Left lung (tissue), 10 donors: ENCODE data around the gene EVA1C. TPM values are rescaled to one million over a fixed set of nuclear protein-coding genes. Genes with fewer than 3 reads are reported as not detected.
"Not testable (repeated sequence)": the region's sequence is repeated elsewhere in the genome, so short reads cannot be mapped to it uniquely, and the experiment has no call there.

Experiments
- ATAC-seq: fragments of 200-7000 bp; cut with Tn5 transposase; one replicate; pipeline ENCODE4 v1.9.1; 2020; ENCODE audit warnings: moderate library complexity
- DNase-seq, 4 donors: peaks; one replicate each; pipeline ENCODE4 v3.0.0-alpha.2; 2013 to 2020
- H3K27ac ChIP-seq, 2 donors: fragments of 200-600 bp; sonication (generic) in 1 of 2; one replicate each; pipeline versions ENCODE4 v1.5.0 to v1.8.0; 2020 to 2021
- H3K27me3 ChIP-seq, 2 donors: fragments of 200-600 bp; sonication (generic) in 1 of 2; one replicate each; pipeline versions ENCODE4 v1.5.0 to v1.8.0; 2020 to 2021
- H3K36me3 ChIP-seq, 2 donors: fragments of 200-600 bp; sonication (generic) in 1 of 2; one replicate each; pipeline versions ENCODE4 v1.5.0 to v1.8.0; 2020 to 2021
- H3K4me1 ChIP-seq, 2 donors: fragments of 200-600 bp; one replicate each; pipeline ENCODE4 v1.8.0; 2021
- H3K4me3 ChIP-seq, 2 donors: fragments of 200-600 bp; sonication (generic) in 1 of 2; one replicate each; pipeline versions ENCODE4 v1.5.0 to v1.8.0; 2020 to 2021; ENCODE audit warnings: mild to moderate bottlenecking in 1 of 2
- H3K9me3 ChIP-seq, 2 donors: fragments of 200-600 bp; sonication (generic) in 1 of 2; one replicate each; pipeline versions ENCODE4 v1.5.0 to v1.8.0; 2020 to 2021
- CTCF ChIP-seq, 2 donors: fragments of 200-600 bp; sonication (generic) in 1 of 2; IDR thresholded peaks; one replicate each; pipeline versions ENCODE4 v1.5.0 to v1.8.0; 2021; ENCODE audit warnings: antibody characterized with exemption in 2 of 2
- intact Hi-C, 2 donors: fragments of 100-400 bp; cut with DNase I; formaldehyde crosslinking; loops; one replicate each; pipeline versions ENCODE4 v1.11.2 to v1.14.2; 2022
- polyA plus RNA-seq, 6 donors: library from polyadenylated mRNA; unstranded; fragments of 120-200 nt; gene quantifications; one replicate each; pipeline ENCODE4 v1.2.1, GENCODE V29; 2013; ENCODE audit not compliant: insufficient read length in 6 of 6
- total RNA-seq, 2 donors: library from RNA; stranded (reverse); fragmentation: NEBNext Ultra II Directional; extraction: Animal tissue kit (Norgen Biotek cat#: 25700); gene quantifications; one replicate each; pipeline ENCODE4 v1.2.1, GENCODE V29; 2021
- donor health status: DM: no; HTN: yes; CAD: no.
- donor health status: DM: no; HTN: no; CAD: no.

Gene EVA1C
- total and polyA plus RNA-seq, 8 donors, result 2.9 to 29.8 (median 4.3) TPM

- TF ChIP-seq CTCF (IDR thresholded peaks at IDR 0.05), result no peak
- H3K27ac ChIP-seq, result no peak overlapping the region
- DNase-seq (no peak), ATAC-seq (no peak)
- H3K9me3 ChIP-seq, result no peaks in the 10 kb centered on the region
- H3K4me1 ChIP-seq, result no peaks in the 10 kb centered on the region
- no peaks in the 10 kb centered on the region for H3K27me3 ChIP-seq
- H3K4me3 ChIP-seq, result no peak overlapping the region
- H3K36me3 ChIP-seq, result peaks cover 0 to 55% of the 10 kb centered on the region in 2 donors
- intact Hi-C loops, result no loop called here
Observed at GRCh38 chr21:32507342-32507919, 94.9 kb downstream of the EVA1C start.

- intact Hi-C loops, H3K27ac ChIP-seq, H3K4me1 ChIP-seq, H3K9me3 ChIP-seq, DNase-seq, H3K4me3 ChIP-seq, ATAC-seq, H3K27me3 ChIP-seq: not testable (repeated sequence)
- peaks cover 0 to 50% of the 10 kb centered on the region in 2 donors for H3K36me3 ChIP-seq
Observed at GRCh38 chr21:32508036-32508435, 95.5 kb downstream of the EVA1C start.

- ATAC-seq, result no peak
- intact Hi-C loops, result no loop called here
- no peak overlapping the region for H3K4me3 ChIP-seq
- no peak overlapping the region for H3K27ac ChIP-seq
- DNase-seq, result no peak
- no peaks in the 10 kb centered on the region for H3K9me3 ChIP-seq
- H3K36me3 ChIP-seq, result peaks cover 0 to 45% of the 10 kb centered on the region in 2 donors
- no peaks in the 10 kb centered on the region for H3K4me1 ChIP-seq
- no peak for TF ChIP-seq CTCF (IDR thresholded peaks at IDR 0.05)
- H3K27me3 ChIP-seq, result no peaks in the 10 kb centered on the region
Observed at GRCh38 chr21:32508558-32508957, 96.1 kb downstream of the EVA1C start.

GRCh38 chr21:32508975-32509374 is 96.5 kb downstream of the EVA1C start:
- H3K9me3 ChIP-seq, ATAC-seq, DNase-seq, intact Hi-C loops, H3K4me3 ChIP-seq, H3K4me1 ChIP-seq, H3K27me3 ChIP-seq, H3K27ac ChIP-seq: not testable (repeated sequence)
- peaks cover 0 to 40% of the 10 kb centered on the region in 2 donors for H3K36me3 ChIP-seq

- intact Hi-C loops, result no loop called here
- H3K9me3 ChIP-seq, result no peaks in the 10 kb centered on the region
- H3K27ac ChIP-seq, result no peak overlapping the region
- no peaks in the 10 kb centered on the region for H3K27me3 ChIP-seq
- TF ChIP-seq CTCF (IDR thresholded peaks at IDR 0.05), result no peak
- peaks cover 0 to 16% of the 10 kb centered on the region in 2 donors for H3K36me3 ChIP-seq
- ATAC-seq (no peak), DNase-seq (no peak)
- H3K4me3 ChIP-seq, result no peak overlapping the region
- peaks cover 0 to 14% of the 10 kb centered on the region in 2 donors for H3K4me1 ChIP-seq
Observed at GRCh38 chr21:32514275-32515055, 102.0 kb downstream of the EVA1C start.

DNA sequence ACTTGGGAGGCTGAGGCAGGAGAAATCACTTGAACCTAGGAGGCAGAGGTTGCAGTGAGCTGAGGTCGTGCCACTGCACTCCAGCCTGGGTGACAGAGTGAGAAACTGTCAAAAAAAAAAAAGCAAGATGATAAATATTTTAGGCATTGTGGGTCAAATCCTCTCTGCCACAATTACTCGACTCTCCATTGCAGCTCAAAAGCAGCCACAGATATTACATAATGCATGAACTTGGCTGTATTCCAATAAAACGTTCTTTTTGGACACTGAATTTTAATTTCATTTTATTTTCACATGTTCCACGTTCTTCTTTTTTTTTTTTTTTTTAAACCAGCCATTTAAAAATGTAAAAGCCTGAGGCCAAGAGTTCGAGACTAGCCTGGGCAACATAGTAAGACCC is 103.4 kb downstream of the EVA1C start:
- Histone ChIP-seq H3K4me1 (peaks cover 0 to 18% of the 10 kb centered on the region in 2 donors), H3K9me3 (no peaks in the 10 kb centered on the region), H3K27ac (no peak overlapping the region), H3K27me3 (no peaks in the 10 kb centered on the region), H3K36me3 (peaks cover 0 to 10% of the 10 kb centered on the region in 2 donors), H3K4me3 (no peak overlapping the region)
- no peak for TF ChIP-seq CTCF (IDR thresholded peaks at IDR 0.05)
- DNase-seq (peak in 2 of 4 donors; percentile 42 to 49), ATAC-seq (no peak)
- intact Hi-C loops, result no loop called here
